Activated T-cell treated with anti-CD3 and anti-CD28 coated beads, Interleukin-2, amount 50 U/mL, for 24 hours (primary cell): ENCODE results near the gene PRDX1.
"Not testable (repeated sequence)": the region's sequence is repeated elsewhere in the genome, so short reads cannot be mapped to it uniquely, and the experiment has no call there.

Experiments
- DNase-seq: peaks from one replicate; pipeline ENCODE4 v3.0.0-alpha.2; 2020
- H3K27ac Mint-ChIP-seq: 2 replicates; pipeline ENCODE4 v1.8.0; 2020; ENCODE audit warnings: mild to moderate bottlenecking, mixed read lengths
- H3K27me3 Mint-ChIP-seq: 2 replicates; pipeline ENCODE4 v1.8.0; 2020; ENCODE audit warnings: mixed read lengths
- H3K36me3 Mint-ChIP-seq: 2 replicates; pipeline ENCODE4 v1.8.0; 2020; ENCODE audit warnings: low read depth, mixed read lengths
- H3K4me1 Mint-ChIP-seq: 2 replicates; pipeline ENCODE4 v1.8.0; 2020; ENCODE audit warnings: low read depth, mixed read lengths
- H3K4me3 Mint-ChIP-seq: 2 replicates; pipeline ENCODE4 v1.8.0; 2020; ENCODE audit warnings: mild to moderate bottlenecking, moderate library complexity, mixed read lengths
- H3K9me3 Mint-ChIP-seq: 2 replicates; pipeline ENCODE4 v1.8.0; 2020; ENCODE audit warnings: mixed read lengths

PRDX1 gene

DNA sequence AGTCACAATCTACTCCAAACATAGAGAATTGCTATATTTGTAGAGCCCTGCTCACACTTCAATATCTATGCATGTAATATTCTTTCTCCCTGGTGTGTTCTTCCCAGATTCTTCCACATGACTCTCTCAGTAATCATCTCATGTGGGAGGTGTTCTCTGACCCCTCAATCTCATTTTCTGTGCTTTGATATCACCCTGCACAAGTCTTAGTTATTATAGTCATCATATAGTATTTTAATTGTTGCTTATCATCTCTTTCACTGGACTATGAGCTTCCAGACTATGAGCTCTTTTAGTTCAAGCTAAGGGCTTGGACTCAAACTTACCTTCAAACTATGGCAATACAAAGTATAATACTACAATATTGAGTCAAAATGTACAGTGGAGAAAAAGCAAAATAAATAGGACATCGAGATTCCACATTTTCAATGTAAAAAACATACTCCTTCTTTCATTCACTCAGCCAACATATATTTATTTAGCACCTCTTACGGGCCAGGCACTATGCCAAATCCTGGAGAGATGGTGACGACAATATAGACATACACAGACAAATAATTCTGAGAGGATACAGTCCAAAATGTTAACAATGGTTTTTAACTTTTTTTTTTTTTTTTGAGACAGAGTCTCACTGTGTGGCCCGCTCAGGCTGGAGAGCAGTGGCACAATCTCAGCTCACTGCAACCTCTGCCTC, 43.4 kb downstream of the PRDX1 start:
- Mint-ChIP-seq H3K4me1 (peaks cover 4% of the 10 kb centered on the region), H3K27ac (no peak overlapping the region), H3K9me3 (no peaks in the 10 kb centered on the region)

DNA sequence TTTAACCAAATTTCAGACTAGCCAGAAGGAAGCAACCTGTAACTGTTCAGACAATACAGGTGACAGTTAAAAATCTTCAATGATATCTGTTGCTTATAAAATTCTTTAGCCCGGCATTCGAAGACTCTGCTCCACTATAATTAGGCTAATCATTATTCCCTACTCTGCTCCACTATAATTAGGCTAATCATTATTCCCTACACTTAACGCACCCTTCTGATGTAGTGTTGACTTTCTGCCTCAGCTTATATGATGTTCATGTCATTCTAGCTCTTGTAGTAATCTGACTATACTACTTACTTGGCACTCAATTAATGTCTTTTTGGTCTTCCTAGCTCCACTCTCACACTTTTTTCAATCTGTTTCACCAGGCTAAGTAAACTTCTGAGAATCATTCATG, 44.0 kb downstream of the PRDX1 start:
- peaks cover 7% of the 10 kb centered on the region for H3K4me1 Mint-ChIP-seq
- no peak for DNase-seq
- no peaks in the 10 kb centered on the region for H3K27me3 Mint-ChIP-seq
- no peaks in the 10 kb centered on the region for H3K36me3 Mint-ChIP-seq
- H3K4me3 Mint-ChIP-seq, result no peak overlapping the region
- H3K27ac Mint-ChIP-seq, result no peak overlapping the region
- no peaks in the 10 kb centered on the region for H3K9me3 Mint-ChIP-seq

More for the DNA sequence above, 43.4 kb downstream of the PRDX1 start:
- Mint-ChIP-seq H3K4me3 (no peak overlapping the region), H3K36me3 (no peaks in the 10 kb centered on the region), H3K27me3 (no peaks in the 10 kb centered on the region)
- no peak for DNase-seq

DNA sequence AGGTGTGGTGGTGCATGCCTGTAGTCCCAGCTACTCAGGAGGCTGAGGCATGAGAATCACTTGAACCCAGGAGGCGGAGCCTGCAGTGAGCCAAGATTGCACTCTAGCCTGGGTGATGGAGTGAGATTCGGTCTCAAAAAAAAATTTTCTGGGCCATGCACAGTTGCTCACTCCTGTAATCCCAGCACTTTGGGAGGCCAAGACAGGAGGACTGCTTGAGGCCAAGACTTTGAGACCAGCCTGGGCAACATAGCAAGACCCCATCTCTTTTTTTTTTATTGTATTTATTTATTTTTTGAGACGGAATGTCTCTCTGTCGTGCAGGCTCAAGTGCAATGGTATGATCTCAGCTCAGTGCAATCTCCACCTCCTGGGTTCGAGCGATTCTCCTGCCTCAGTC, 47.5 kb downstream of the PRDX1 start:
- not testable (repeated sequence) for H3K4me3 Mint-ChIP-seq, H3K27ac Mint-ChIP-seq, DNase-seq, H3K27me3 Mint-ChIP-seq, H3K36me3 Mint-ChIP-seq, H3K9me3 Mint-ChIP-seq, H3K4me1 Mint-ChIP-seq

DNA sequence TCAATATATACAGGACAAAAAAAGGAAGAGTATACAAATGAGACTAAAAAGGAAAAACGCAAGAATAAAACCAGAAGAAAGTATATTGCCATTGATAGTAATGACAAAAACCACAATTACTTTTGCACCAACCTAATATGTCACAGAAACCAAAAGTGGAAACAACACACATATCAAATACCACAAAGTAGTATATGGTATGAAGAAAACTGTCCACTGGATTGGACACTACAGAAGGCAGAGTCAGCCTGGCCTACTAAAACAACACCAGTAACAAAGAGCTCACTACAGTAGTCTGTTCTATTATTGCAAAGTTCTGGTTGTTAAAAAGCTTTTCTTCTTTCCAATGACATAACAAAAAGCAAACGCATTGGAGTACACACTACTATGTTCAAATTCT, 48.4 kb downstream of the PRDX1 start:
- H3K9me3 Mint-ChIP-seq, result no peaks in the 10 kb centered on the region
- no peaks in the 10 kb centered on the region for H3K36me3 Mint-ChIP-seq
- H3K27ac Mint-ChIP-seq, result no peak overlapping the region
- H3K27me3 Mint-ChIP-seq, result no peaks in the 10 kb centered on the region
- no peak for DNase-seq
- H3K4me3 Mint-ChIP-seq, result no peak overlapping the region
- H3K4me1 Mint-ChIP-seq, result peaks cover 4% of the 10 kb centered on the region

DNA sequence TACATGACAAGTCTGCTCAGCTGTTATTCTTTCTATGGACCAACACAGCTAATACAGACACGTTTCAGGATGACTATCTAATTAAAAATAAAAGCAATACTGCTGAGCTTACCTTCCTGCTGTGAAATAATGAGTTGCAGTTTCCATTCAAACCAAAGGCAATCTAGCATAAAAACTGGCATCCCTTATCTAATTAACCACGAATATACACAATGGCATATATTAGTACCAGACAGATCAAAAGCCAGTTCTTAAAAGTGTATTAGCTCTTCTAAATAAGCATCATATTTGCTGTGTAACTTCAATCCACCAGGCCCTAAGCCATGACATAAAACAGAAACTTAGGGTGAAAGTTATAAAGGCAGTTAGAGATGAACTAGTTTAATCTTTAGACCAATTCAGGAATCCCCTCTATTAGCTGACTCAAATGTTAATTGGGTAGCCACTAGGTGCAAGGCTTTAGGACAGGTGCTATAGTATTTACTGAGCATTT, 51.3 kb downstream of the PRDX1 start:
- no peaks in the 10 kb centered on the region for H3K27me3 Mint-ChIP-seq
- no peak overlapping the region for H3K4me3 Mint-ChIP-seq
- DNase-seq, result no peak
- H3K9me3 Mint-ChIP-seq, result no peaks in the 10 kb centered on the region
- H3K27ac Mint-ChIP-seq, result no peak overlapping the region
- peaks cover 4% of the 10 kb centered on the region for H3K4me1 Mint-ChIP-seq
- no peaks in the 10 kb centered on the region for H3K36me3 Mint-ChIP-seq

DNA sequence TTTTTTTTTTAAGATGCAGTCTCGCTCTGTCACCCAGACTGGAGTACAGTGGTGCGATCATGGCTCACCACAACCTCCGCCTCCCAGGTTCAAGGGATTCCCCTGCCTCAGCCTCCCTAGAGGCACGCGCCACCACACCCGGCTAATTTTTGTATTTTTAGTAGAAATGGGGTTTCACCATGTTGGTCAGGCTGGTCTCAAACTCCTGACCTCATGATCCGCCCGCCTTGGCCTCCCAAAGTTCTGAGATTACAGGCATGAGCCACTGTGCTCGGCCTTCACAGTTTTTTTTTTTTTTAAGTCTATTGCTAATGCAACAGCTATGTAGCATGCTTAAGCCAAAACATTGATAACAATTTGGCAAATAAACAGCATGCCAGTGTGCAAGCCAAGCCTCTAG, 54.3 kb downstream of the PRDX1 start:
- not testable (repeated sequence) for H3K27ac Mint-ChIP-seq, H3K4me3 Mint-ChIP-seq, H3K9me3 Mint-ChIP-seq, H3K4me1 Mint-ChIP-seq, DNase-seq, H3K27me3 Mint-ChIP-seq, H3K36me3 Mint-ChIP-seq

DNA sequence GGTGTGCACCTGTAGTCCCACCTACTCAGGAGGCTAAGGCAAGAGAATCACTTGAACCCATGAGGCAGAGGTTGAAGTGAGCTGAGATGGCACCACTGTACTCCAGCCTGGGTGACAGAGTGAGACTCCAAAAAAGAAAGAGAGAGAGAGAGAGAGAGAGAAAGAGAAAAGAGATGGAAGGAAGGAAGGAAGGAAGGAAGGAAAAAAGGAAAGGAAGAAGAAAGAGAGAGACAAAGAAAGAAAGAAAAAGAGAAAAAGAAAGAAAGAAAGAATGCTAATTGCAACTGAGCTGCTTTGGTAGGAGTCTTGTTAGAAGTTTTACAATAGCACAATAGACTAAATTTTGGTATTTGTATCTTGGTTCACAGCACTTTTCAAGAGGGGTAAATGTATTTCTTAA, 56.4 kb downstream of the PRDX1 start:
- no peak overlapping the region for H3K4me3 Mint-ChIP-seq
- no peaks in the 10 kb centered on the region for H3K4me1 Mint-ChIP-seq
- DNase-seq, result no peak
- no peak overlapping the region for H3K27ac Mint-ChIP-seq
- no peaks in the 10 kb centered on the region for H3K27me3 Mint-ChIP-seq
- no peaks in the 10 kb centered on the region for H3K36me3 Mint-ChIP-seq
- H3K9me3 Mint-ChIP-seq, result no peaks in the 10 kb centered on the region
